ENCODE data around the gene CSN1S1. TPM values are rescaled to one million over a fixed set of nuclear protein-coding genes. Genes with fewer than 3 reads are reported as not detected.

CSN1S1 gene
- total and polyA plus RNA-seq, 2 of the 13 experiments (the other 11 are each of a cell fraction or from before 2014, with no cell fraction given) = not detected

DNA sequence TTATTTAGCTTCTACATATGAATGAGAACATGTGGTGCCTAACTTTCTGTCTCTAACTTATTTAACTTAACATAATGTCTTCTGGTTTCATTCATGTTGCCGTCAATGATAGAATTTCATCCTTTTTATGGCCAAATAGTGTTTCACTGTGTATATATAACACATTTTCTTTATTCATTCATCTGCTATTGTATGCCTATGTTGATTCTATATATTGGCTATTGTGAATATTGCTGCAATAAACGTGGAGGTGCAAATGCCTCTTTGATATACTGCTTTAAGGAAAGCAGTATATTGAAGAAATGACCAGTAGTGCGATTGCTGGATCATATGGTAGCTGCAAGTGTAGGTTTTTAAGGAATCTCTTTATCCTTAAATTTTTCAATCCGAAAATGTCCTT is 10.0 kb upstream of the CSN1S1 start:
- intact Hi-C loops (cut with micrococcal nuclease; ENCODE audit: unreplicated experiment) = no loop called here
- no peaks in the 10 kb centered on the region for H3K27me3 ChIP-seq (ENCODE audit: control insufficient read depth in 1 of 2, insufficient read depth in 2 of 2, low read length in 2 of 2)
- no peak overlapping the region for H3K4me2 ChIP-seq (ENCODE audit: low read depth, low read length)
- H3K4me3 ChIP-seq (replicated peaks in 1 of 3; ENCODE audit: insufficient read depth in 1 of 3, low read depth in 2 of 3, low read length in 3 of 3) = no peak overlapping the region
- CTCF ChIA-PET (ENCODE audit: low intra/inter-chr PET ratio, low total read pairs) = no interaction called here
- no peaks in the 10 kb centered on the region for H3K79me2 ChIP-seq (ENCODE audit: insufficient read depth, low read length)
- no peaks in the 10 kb centered on the region for H3K9me3 ChIP-seq (ENCODE audit: low read length)
- BruUV-seq (replicated peaks) = no TSS peak
- FAIRE-seq (no peak), DNase-seq (ENCODE audit: low spot score) (no peak), ATAC-seq (no peak)
- in situ Hi-C loops (cut with HindIII; ENCODE audit: extremely low pct_ligation_motif_present, low pct_unique_long_range_greater_than_20kb) = no loop called here
- H3K27ac ChIP-seq (ENCODE audit: extremely low read length, insufficient read depth, low read length) = no peak overlapping the region
- no peak overlapping the region for H3K9ac ChIP-seq (ENCODE audit: insufficient read depth, low read depth, low read length)
- POLR2A ChIA-PET = no interaction called here
- no peaks in the 10 kb centered on the region for H3K4me1 ChIP-seq (ENCODE audit: insufficient read depth, low read length)
- no peak overlapping the region for H2AFZ ChIP-seq (ENCODE audit: low read length)
- no peaks in the 10 kb centered on the region for H3K36me3 ChIP-seq (replicated peaks in 1 of 2; ENCODE audit: control insufficient read depth in 1 of 2, insufficient read depth in 2 of 2, low read length in 2 of 2)
- no peaks in the 10 kb centered on the region for H4K20me1 ChIP-seq (ENCODE audit: insufficient read depth, low read length)
- 37% methylated on average over 4 of the region's 4 CpGs for WGBS (ENCODE audit: low lambda C conversion rate)
- no peak for TF ChIP-seq ZNF547 (CRISPR knock-in tag; IDR thresholded peaks at IDR 0.05)
- TF ChIP-seq HNF4G (IDR thresholded peaks at IDR 0.05; ENCODE audit: borderline replicate concordance, low read depth, low read length) = no peak
- TF ChIP-seq HNF4G (CRISPR knock-in tag; IDR thresholded peaks at IDR 0.05; ENCODE audit: borderline replicate concordance, low read depth) = no peak
- no peak for TF ChIP-seq ZNF782 (CRISPR knock-in tag; IDR thresholded peaks at IDR 0.05; ENCODE audit: borderline replicate concordance)
- TF ChIP-seq ZNF350 (CRISPR knock-in tag; IDR thresholded peaks at IDR 0.05; ENCODE audit: borderline replicate concordance, low read depth) = no peak
- no peak for TF ChIP-seq NR2F6 (IDR thresholded peaks at IDR 0.05)
- no peak for TF ChIP-seq NR2F6 (CRISPR knock-in tag; IDR thresholded peaks at IDR 0.05)
- TF ChIP-seq, protein P1, sequence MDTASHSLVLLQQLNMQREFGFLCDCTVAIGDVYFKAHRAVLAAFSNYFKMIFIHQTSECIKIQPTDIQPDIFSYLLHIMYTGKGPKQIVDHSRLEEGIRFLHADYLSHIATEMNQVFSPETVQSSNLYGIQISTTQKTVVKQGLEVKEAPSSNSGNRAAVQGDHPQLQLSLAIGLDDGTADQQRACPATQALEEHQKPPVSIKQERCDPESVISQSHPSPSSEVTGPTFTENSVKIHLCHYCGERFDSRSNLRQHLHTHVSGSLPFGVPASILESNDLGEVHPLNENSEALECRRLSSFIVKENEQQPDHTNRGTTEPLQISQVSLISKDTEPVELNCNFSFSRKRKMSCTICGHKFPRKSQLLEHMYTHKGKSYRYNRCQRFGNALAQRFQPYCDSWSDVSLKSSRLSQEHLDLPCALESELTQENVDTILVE (CRISPR knock-in tag; IDR thresholded peaks at IDR 0.05) = no peak
- no peak for TF ChIP-seq PAWR (CRISPR knock-in tag; IDR thresholded peaks at IDR 0.05; ENCODE audit: borderline replicate concordance)
- TF ChIP-seq GABPA (IDR thresholded peaks at IDR 0.05; ENCODE audit: low read depth, low read length) = no peak
- TF ChIP-seq GABPA (CRISPR knock-in tag; IDR thresholded peaks at IDR 0.05; ENCODE audit: low read depth) = no peak
- no peak for TF ChIP-seq ZMYM2 (CRISPR knock-in tag; IDR thresholded peaks at IDR 0.05)
- TF ChIP-seq EEA1 (CRISPR knock-in tag; IDR thresholded peaks at IDR 0.05; ENCODE audit: borderline replicate concordance) = no peak
- TF ChIP-seq ESRRA (CRISPR knock-in tag; IDR thresholded peaks at IDR 0.05; ENCODE audit: low read depth) = no peak
- no peak for TF ChIP-seq TRIM24 (CRISPR knock-in tag; IDR thresholded peaks at IDR 0.05)
- TF ChIP-seq, protein P2, sequence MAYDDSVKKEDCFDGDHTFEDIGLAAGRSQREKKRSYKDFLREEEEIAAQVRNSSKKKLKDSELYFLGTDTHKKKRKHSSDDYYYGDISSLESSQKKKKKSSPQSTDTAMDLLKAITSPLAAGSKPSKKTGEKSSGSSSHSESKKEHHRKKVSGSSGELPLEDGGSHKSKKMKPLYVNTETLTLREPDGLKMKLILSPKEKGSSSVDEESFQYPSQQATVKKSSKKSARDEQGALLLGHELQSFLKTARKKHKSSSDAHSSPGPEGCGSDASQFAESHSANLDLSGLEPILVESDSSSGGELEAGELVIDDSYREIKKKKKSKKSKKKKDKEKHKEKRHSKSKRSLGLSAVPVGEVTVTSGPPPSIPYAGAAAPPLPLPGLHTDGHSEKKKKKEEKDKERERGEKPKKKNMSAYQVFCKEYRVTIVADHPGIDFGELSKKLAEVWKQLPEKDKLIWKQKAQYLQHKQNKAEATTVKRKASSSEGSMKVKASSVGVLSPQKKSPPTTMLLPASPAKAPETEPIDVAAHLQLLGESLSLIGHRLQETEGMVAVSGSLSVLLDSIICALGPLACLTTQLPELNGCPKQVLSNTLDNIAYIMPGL (CRISPR knock-in tag; IDR thresholded peaks at IDR 0.05; ENCODE audit: borderline replicate concordance in 1 of 2, low read depth in 1 of 2) = no peak
- no peak for TF ChIP-seq BORCS8-MEF2B (CRISPR knock-in tag; IDR thresholded peaks at IDR 0.05)
- TF ChIP-seq, protein P3, sequence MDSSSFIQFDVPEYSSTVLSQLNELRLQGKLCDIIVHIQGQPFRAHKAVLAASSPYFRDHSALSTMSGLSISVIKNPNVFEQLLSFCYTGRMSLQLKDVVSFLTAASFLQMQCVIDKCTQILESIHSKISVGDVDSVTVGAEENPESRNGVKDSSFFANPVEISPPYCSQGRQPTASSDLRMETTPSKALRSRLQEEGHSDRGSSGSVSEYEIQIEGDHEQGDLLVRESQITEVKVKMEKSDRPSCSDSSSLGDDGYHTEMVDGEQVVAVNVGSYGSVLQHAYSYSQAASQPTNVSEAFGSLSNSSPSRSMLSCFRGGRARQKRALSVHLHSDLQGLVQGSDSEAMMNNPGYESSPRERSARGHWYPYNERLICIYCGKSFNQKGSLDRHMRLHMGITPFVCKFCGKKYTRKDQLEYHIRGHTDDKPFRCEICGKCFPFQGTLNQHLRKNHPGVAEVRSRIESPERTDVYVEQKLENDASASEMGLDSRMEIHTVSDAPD (CRISPR knock-in tag; IDR thresholded peaks at IDR 0.05) = no peak
- no peak for TF ChIP-seq ZFP62 (CRISPR knock-in tag; IDR thresholded peaks at IDR 0.05)
- no peak for TF ChIP-seq ZNF737 (CRISPR knock-in tag; IDR thresholded peaks at IDR 0.05; ENCODE audit: borderline replicate concordance)
- TF ChIP-seq HHEX (CRISPR knock-in tag; IDR thresholded peaks at IDR 0.05) = no peak

All from HepG2 (cell line).